GM12878 (cell line): ENCODE results near the gene HRCT1. TPM values are rescaled to one million over a fixed set of nuclear protein-coding genes. Genes with fewer than 3 reads are reported as not detected.

Experiments used
- ATAC-seq: fragments of 200-7000 bp; cut with Tn5 transposase; 3 replicates; pipeline ENCODE4 v1.9.1; 2020; ENCODE audit warnings: mild to moderate bottlenecking, moderate library complexity
- BruUV-seq: library from RNA; stranded (reverse); fragments of 400-500 nt; replicated peaks from 2 replicates; lab custom pipeline; 2021; lab: Mats Ljungman, UMichigan
- CTCF ChIA-PET: fragments of 300-600 bp; sonication (Branson Sonifier 250); formaldehyde crosslinking; extraction: SDS; loops from one replicate; lab custom pipeline; 2021; ENCODE audit warnings: inconsistent platforms; lab: Yijun Ruan, JAX
- POLR2A ChIA-PET: fragments of 350-600 bp; formaldehyde crosslinking; extraction: SDS; loops from one replicate; lab custom pipeline; 2021; ENCODE audit warnings: inconsistent platforms; lab: Charles Lee
- RAD21 ChIA-PET: fragments of 300-600 bp; sonication (Branson Sonifier 250); formaldehyde crosslinking; loops from one replicate; lab custom pipeline; 2023; ENCODE audit warnings: antibody characterized with exemption; ENCODE audit not compliant: unreplicated experiment; lab: Charles Lee
- SMC1A ChIA-PET: fragments of 300-600 bp; sonication (Branson Sonifier 250); formaldehyde crosslinking; loops from one replicate; lab custom pipeline; 2023; ENCODE audit not compliant: unreplicated experiment, uncharacterized antibody; lab: Charles Lee
- DNase-seq: peaks from one replicate; pipeline ENCODE4 v3.0.0-alpha.2; 2011; ENCODE audit warnings: low read depth, low spot score
- FAIRE-seq: peaks from 3 replicates; lab custom pipeline; 2011; peaks lifted over from hg19 to GRCh38; lab: Jason Lieb, UNC
- H2AFZ ChIP-seq: 2 replicates; pipeline ENCODE4 v1.6.0; 2011; ENCODE audit warnings: low read depth, low read length, control low read depth; ENCODE audit not compliant: control insufficient read depth
- H3K27ac ChIP-seq: 2 replicates; pipeline ENCODE4 v1.5.1; 2011; ENCODE audit warnings: control low read depth; ENCODE audit not compliant: control insufficient read depth, insufficient read depth
- H3K27me3 ChIP-seq, 2 experiments: replicated peaks in 1 of 2; 2 replicates each; pipeline versions ENCODE4 v1.6.0 to v1.6.1; 2011; ENCODE audit warnings: low read length in 1 of 2; ENCODE audit not compliant: control insufficient read depth in 2 of 2, insufficient read depth in 2 of 2
- H3K36me3 ChIP-seq, 2 experiments: 2 replicates each; pipeline ENCODE4 v1.5.1; 2011; ENCODE audit warnings: low read length in 1 of 2; ENCODE audit not compliant: control insufficient read depth in 2 of 2, insufficient read depth in 2 of 2
- H3K4me1 ChIP-seq: 2 replicates; pipeline ENCODE4 v1.6.1; 2011; ENCODE audit warnings: mild to moderate bottlenecking, low read length, moderate library complexity, mixed read lengths; ENCODE audit not compliant: control insufficient read depth, insufficient read depth
- H3K4me2 ChIP-seq: 2 replicates; pipeline ENCODE4 v1.6.0; 2011; ENCODE audit warnings: control low read depth; ENCODE audit not compliant: control insufficient read depth, insufficient read depth
- H3K4me3 ChIP-seq: fragments of 200-600 bp; sonication (generic); 2 replicates; pipeline ENCODE4 v1.5.1; 2016
- H3K79me2 ChIP-seq: 2 replicates; pipeline ENCODE4 v1.6.0; 2011; ENCODE audit warnings: low read length; ENCODE audit not compliant: control insufficient read depth, insufficient read depth
- H3K9ac ChIP-seq: 2 replicates; pipeline ENCODE4 v1.8.0; 2011; ENCODE audit warnings: low read length, control low read depth, mixed read lengths; ENCODE audit not compliant: control insufficient read depth, insufficient read depth
- H3K9me3 ChIP-seq: replicated peaks from 3 replicates; pipeline ENCODE4 v1.5.1; 2011; ENCODE audit warnings: mild to moderate bottlenecking, low read length; ENCODE audit not compliant: control insufficient read depth, insufficient read depth
- H4K20me1 ChIP-seq: 2 replicates; pipeline ENCODE4 v1.6.0; 2011; ENCODE audit not compliant: control insufficient read depth, insufficient read depth
- RAD51 ChIP-seq: fragments of 450-650 bp; IDR thresholded peaks from 2 replicates; pipeline ENCODE4 v1.6.1; 2016; ENCODE audit warnings: moderate library complexity, mild to moderate bottlenecking, inconsistent platforms
- RUNX3 ChIP-seq: IDR thresholded peaks from 2 replicates; pipeline ENCODE4 v1.6.1; 2012; ENCODE audit warnings: low read length, inconsistent platforms
- SIX5 ChIP-seq: IDR thresholded peaks from 2 replicates; pipeline ENCODE4 v1.6.1; 2011; ENCODE audit warnings: mild to moderate bottlenecking, low read depth, low read length, moderate library complexity; ENCODE audit not compliant: severe bottlenecking
- SUPT20H ChIP-seq: IDR thresholded peaks from 2 replicates; pipeline ENCODE4 v1.6.1; 2011; ENCODE audit warnings: low read depth, mild to moderate bottlenecking, low read length, moderate library complexity, borderline replicate concordance; ENCODE audit not compliant: control insufficient read depth
- whole genome bisulfite sequencing: methylation state at CpG from one replicate; pipeline ENCODE4 v1.1.6; 2016; ENCODE audit warnings: low lambda C conversion rate; ENCODE audit not compliant: insufficient replicate concordance, insufficient coverage; ENCODE audit errors: missing lambda C conversion rate; 5-methylcytosine and 5-hydroxymethylcytosine counted together
- in situ Hi-C: fragments of 300-500 bp; cut with MboI; formaldehyde crosslinking; loops from 9 replicates; pipeline ENCODE4 v1.14.3; 2018; ENCODE audit warnings: mixed read lengths
- intact Hi-C: fragments of 100-400 bp; cut with micrococcal nuclease; formaldehyde crosslinking; loops from one replicate; pipeline ENCODE4 v1.14.2; 2022; ENCODE audit not compliant: unreplicated experiment
- polyA plus RNA-seq, 11 experiments: library from polyadenylated mRNA; depleted of rRNA in 4 of 11; unstranded in 6 of 11; stranded (reverse) in 5 of 11; fragments of >200 nt; fragmentation: Nextera tagmentation in 4 of 11; fragmentation: Illumina TruSeq in 1 of 11; extraction: Ambion mirVana in 4 of 11; extraction: Trizol in 1 of 11; gene quantifications; 1 replicate in 1 of 11; 2 replicates in 10 of 11; pipeline versions ENCODE4 v1.2.1 to v1.2.3, GENCODE V29; 2011 to 2016; ENCODE audit warnings: inconsistent platforms in 2 of 11, missing spikeins in 2 of 11, low read depth in 1 of 11
- total RNA-seq, 4 experiments: library from RNA; depleted of rRNA in 3 of 4; stranded (reverse); fragments of >200 nt in 3 of 4; fragmentation: Illumina TruSeq in 1 of 4; extraction: Trizol in 1 of 4; gene quantifications; 2 replicates each; pipeline versions ENCODE4 v1.2.1 to v1.2.3, GENCODE V29; 2013 to 2021
- TF ChIP-seq, protein P1 (sequence below), 3 experiments: IDR thresholded peaks in 2 of 3; conservative IDR thresholded peaks in 1 of 3; 2 replicates each; pipeline ENCODE4 v1.5.1; 2011; ENCODE audit warnings: low read depth in 3 of 3, low read length in 3 of 3, mild to moderate bottlenecking in 3 of 3, control low read depth in 2 of 3, moderate library complexity in 2 of 3, inconsistent platforms in 1 of 3, mixed read lengths in 1 of 3; ENCODE audit not compliant: control insufficient read depth in 2 of 3, insufficient read depth in 1 of 3; ENCODE audit errors: extremely low read depth in 1 of 3
- TF ChIP-seq, protein P2 (sequence below): IDR thresholded peaks from 2 replicates; pipeline ENCODE4 v1.6.1; 2012; ENCODE audit warnings: low read length, inconsistent platforms

The HRCT1 gene
- total and polyA plus RNA-seq, 10 of the 15 experiments (the other 5 are each of a cell fraction or from before 2014, with no cell fraction given): not detected

DNA sequence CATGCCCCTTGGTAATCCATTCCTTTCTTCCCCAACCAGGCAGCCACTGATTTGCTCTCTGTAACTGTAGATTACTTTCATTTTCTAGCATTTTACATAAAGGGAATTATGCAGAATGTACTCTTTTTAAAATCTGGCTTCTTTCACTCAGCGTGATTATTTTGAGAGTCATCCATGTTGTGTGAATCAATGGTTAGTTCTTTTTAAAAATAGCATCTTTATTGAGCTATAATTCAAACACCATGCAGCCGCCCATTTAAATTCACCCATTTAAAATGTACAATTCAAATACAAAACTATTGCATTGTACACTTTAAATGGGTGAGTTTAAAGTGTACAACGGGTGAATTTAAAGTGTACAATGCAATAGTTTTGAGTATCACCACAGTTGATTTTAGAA is 33.5 kb upstream of the HRCT1 start:
- ChIA-PET POLR2A (interaction anchor here (0.6 kb wide), 2 partner anchors 129 to 1191 kb away, joined by 4 to 5 read pairs; no protein-coding TSS in a partner anchor), SMC1A (interaction anchor here (0.7 to 1.4 kb wide), 5 partner anchors 9 to 186 kb away, joined by 3 read pairs; no protein-coding TSS in a partner anchor), RAD21 (interaction anchor here (0.9 kb wide), 1 partner anchor 37 kb away, joined by 3 read pairs; no protein-coding TSS in a partner anchor), CTCF (interaction anchor here (2.0 to 2.7 kb wide), 2 partner anchors 9 to 46 kb away, joined by 5 to 19 read pairs; no protein-coding TSS in a partner anchor)
- Histone ChIP-seq H3K4me3 (no peak overlapping the region), H3K9me3 (peaks cover 5% of the 10 kb centered on the region; the same call in 2 of the 3 replicates), H2AFZ (no peak overlapping the region), H3K27ac (no peak overlapping the region), H3K4me2 (no peak overlapping the region), H3K79me2 (no peaks in the 10 kb centered on the region), H4K20me1 (no peaks in the 10 kb centered on the region), H3K9ac (no peak overlapping the region), H3K36me3 (no peaks in the 10 kb centered on the region), H3K4me1 (no peaks in the 10 kb centered on the region), H3K27me3 (no peaks in the 10 kb centered on the region)
- TF ChIP-seq SIX5: no peak
- TF ChIP-seq SUPT20H: no peak
- TF ChIP-seq RUNX3: no peak
- TF ChIP-seq, protein P1, sequence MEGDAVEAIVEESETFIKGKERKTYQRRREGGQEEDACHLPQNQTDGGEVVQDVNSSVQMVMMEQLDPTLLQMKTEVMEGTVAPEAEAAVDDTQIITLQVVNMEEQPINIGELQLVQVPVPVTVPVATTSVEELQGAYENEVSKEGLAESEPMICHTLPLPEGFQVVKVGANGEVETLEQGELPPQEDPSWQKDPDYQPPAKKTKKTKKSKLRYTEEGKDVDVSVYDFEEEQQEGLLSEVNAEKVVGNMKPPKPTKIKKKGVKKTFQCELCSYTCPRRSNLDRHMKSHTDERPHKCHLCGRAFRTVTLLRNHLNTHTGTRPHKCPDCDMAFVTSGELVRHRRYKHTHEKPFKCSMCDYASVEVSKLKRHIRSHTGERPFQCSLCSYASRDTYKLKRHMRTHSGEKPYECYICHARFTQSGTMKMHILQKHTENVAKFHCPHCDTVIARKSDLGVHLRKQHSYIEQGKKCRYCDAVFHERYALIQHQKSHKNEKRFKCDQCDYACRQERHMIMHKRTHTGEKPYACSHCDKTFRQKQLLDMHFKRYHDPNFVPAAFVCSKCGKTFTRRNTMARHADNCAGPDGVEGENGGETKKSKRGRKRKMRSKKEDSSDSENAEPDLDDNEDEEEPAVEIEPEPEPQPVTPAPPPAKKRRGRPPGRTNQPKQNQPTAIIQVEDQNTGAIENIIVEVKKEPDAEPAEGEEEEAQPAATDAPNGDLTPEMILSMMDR (IDR thresholded peaks at IDR 0.05 in 2 of 3, conservative IDR thresholded peaks at IDR 0.05 in 1 of 3; ENCODE audit: control insufficient read depth in 2 of 3, extremely low read depth in 1 of 3, insufficient read depth in 1 of 3, low read depth in 3 of 3, low read length in 3 of 3): no peak
- TF ChIP-seq, protein P2, sequence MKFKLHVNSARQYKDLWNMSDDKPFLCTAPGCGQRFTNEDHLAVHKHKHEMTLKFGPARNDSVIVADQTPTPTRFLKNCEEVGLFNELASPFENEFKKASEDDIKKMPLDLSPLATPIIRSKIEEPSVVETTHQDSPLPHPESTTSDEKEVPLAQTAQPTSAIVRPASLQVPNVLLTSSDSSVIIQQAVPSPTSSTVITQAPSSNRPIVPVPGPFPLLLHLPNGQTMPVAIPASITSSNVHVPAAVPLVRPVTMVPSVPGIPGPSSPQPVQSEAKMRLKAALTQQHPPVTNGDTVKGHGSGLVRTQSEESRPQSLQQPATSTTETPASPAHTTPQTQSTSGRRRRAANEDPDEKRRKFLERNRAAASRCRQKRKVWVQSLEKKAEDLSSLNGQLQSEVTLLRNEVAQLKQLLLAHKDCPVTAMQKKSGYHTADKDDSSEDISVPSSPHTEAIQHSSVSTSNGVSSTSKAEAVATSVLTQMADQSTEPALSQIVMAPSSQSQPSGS: no peak
- no peak for TF ChIP-seq RAD51
- FAIRE-seq (no peak), ATAC-seq (no peak), DNase-seq (no peak)
- in situ Hi-C loops (no loop called here), intact Hi-C loops (no loop called here)
- BruUV-seq: no TSS peak
- 33% methylated on average over 3 of the region's 3 CpGs for WGBS
